Parathyroid adenoma (tissue), 2 donors: ENCODE data around the gene TSPAN11.

Experiments used
- H2AFZ ChIP-seq: fragments of 300-600 bp; sonication (generic); one replicate; pipeline ENCODE4 v1.7.0; 2017; ENCODE audit warnings: antibody characterized with exemption, mild to moderate bottlenecking
- H3K27ac ChIP-seq: fragments of 300-600 bp; sonication (generic); one replicate; pipeline ENCODE4 v1.7.0; 2017
- H3K27me3 ChIP-seq: fragments of 300-600 bp; sonication (generic); one replicate; pipeline ENCODE4 v1.7.0; 2017; ENCODE audit warnings: low read length; ENCODE audit not compliant: control insufficient read depth, insufficient read depth
- H3K36me3 ChIP-seq: fragments of 300-600 bp; sonication (generic); one replicate; pipeline ENCODE4 v1.7.0; 2017; ENCODE audit warnings: low read length; ENCODE audit not compliant: control insufficient read depth, insufficient read depth
- H3K4me1 ChIP-seq: fragments of 300-600 bp; sonication (generic); one replicate; pipeline ENCODE4 v1.7.0; 2017; ENCODE audit warnings: control low read depth
- H3K4me2 ChIP-seq: fragments of 300-600 bp; sonication (generic); one replicate; pipeline ENCODE4 v1.7.0; 2017; ENCODE audit warnings: low read length
- H3K4me3 ChIP-seq: fragments of 300-600 bp; sonication (generic); one replicate; pipeline ENCODE4 v1.7.0; 2017; ENCODE audit warnings: low read depth, low read length
- H3K79me2 ChIP-seq: fragments of 300-600 bp; sonication (generic); one replicate; pipeline ENCODE4 v1.7.0; 2017; ENCODE audit warnings: control low read depth
- H3K9ac ChIP-seq: fragments of 300-600 bp; sonication (generic); one replicate; pipeline ENCODE4 v1.7.0; 2017; ENCODE audit warnings: mild to moderate bottlenecking
- H3K9me3 ChIP-seq: fragments of 300-600 bp; sonication (generic); one replicate; pipeline ENCODE4 v1.7.0; 2017; ENCODE audit warnings: low read length; ENCODE audit not compliant: control insufficient read depth
- TF ChIP-seq, protein P1 (sequence below): fragments of 300-600 bp; sonication (generic); IDR thresholded peaks from one replicate; pipeline ENCODE4 v1.7.0; 2017; ENCODE audit warnings: antibody characterized with exemption, mild to moderate bottlenecking
- donor health status: primary hyperparathyroidism.

Gene TSPAN11

DNA sequence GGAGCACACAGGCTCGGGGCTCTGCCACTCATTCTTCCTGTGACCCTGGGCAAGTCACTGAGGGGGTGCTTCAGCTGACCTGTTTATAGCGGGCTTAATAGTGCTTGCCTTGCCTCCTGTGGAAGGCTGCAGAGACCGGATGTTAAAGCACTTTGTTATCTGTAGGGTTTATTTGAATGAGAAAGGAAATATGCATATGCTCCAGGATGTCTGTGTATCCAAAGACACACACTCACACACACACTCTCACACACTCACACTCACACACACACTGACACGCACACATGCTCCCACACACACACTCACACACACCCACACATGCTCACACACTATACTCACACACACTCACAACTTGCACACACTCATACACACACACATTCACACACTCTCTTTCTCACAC, 91.0 kb downstream of the TSPAN11 start:
- H3K36me3 ChIP-seq = no peaks in the 10 kb centered on the region
- H2AFZ ChIP-seq = no peak overlapping the region
- H3K27me3 ChIP-seq = no peaks in the 10 kb centered on the region
- no peak overlapping the region for H3K4me3 ChIP-seq
- no peaks in the 10 kb centered on the region for H3K4me1 ChIP-seq
- no peak overlapping the region for H3K9ac ChIP-seq
- no peaks in the 10 kb centered on the region for H3K79me2 ChIP-seq
- no peak overlapping the region for H3K4me2 ChIP-seq
- no peaks in the 10 kb centered on the region for H3K9me3 ChIP-seq
- H3K27ac ChIP-seq = no peak overlapping the region
- TF ChIP-seq, protein P1, sequence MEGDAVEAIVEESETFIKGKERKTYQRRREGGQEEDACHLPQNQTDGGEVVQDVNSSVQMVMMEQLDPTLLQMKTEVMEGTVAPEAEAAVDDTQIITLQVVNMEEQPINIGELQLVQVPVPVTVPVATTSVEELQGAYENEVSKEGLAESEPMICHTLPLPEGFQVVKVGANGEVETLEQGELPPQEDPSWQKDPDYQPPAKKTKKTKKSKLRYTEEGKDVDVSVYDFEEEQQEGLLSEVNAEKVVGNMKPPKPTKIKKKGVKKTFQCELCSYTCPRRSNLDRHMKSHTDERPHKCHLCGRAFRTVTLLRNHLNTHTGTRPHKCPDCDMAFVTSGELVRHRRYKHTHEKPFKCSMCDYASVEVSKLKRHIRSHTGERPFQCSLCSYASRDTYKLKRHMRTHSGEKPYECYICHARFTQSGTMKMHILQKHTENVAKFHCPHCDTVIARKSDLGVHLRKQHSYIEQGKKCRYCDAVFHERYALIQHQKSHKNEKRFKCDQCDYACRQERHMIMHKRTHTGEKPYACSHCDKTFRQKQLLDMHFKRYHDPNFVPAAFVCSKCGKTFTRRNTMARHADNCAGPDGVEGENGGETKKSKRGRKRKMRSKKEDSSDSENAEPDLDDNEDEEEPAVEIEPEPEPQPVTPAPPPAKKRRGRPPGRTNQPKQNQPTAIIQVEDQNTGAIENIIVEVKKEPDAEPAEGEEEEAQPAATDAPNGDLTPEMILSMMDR = no peak

DNA sequence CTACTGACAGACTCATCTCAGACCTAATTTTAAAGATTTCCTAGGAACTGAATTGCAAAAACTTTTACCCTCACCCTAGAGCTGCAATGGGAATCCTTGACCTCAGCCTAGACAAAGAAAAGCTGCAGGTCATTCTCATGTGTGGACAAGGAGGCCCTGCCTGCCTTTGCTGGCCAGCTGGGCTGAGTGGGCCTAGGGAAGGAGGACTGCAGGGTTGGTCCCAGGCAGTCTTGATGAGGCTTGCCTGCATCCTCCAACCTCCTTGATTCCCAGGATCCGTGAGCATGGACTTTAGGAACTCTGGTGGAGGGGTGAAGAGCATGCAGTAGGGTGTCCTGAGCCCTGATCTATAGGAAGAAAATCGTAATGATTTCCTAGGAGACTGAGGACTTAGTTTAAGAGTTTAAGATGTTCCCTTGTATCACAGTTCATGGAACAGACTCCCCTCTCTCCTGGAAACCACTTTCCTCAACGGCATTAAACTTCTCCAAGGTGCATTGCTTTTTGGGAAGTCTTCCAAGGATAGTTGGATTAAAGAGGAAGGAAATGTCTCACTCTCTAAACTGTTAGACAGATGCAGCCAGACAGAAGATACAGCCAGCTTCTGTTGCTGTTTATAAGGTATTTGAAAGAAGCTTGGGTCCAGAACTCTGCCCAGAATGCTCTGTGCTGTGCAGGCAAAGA, 91.7 kb downstream of the TSPAN11 start:
- Histone ChIP-seq H3K36me3 (no peaks in the 10 kb centered on the region), H3K27me3 (no peaks in the 10 kb centered on the region), H3K4me2 (no peak overlapping the region), H3K9ac (no peak overlapping the region), H3K9me3 (no peaks in the 10 kb centered on the region), H3K27ac (no peak overlapping the region), H3K4me1 (no peaks in the 10 kb centered on the region), H2AFZ (no peak overlapping the region), H3K4me3 (no peak overlapping the region), H3K79me2 (no peaks in the 10 kb centered on the region)
- TF ChIP-seq, protein P1 = no peak

DNA sequence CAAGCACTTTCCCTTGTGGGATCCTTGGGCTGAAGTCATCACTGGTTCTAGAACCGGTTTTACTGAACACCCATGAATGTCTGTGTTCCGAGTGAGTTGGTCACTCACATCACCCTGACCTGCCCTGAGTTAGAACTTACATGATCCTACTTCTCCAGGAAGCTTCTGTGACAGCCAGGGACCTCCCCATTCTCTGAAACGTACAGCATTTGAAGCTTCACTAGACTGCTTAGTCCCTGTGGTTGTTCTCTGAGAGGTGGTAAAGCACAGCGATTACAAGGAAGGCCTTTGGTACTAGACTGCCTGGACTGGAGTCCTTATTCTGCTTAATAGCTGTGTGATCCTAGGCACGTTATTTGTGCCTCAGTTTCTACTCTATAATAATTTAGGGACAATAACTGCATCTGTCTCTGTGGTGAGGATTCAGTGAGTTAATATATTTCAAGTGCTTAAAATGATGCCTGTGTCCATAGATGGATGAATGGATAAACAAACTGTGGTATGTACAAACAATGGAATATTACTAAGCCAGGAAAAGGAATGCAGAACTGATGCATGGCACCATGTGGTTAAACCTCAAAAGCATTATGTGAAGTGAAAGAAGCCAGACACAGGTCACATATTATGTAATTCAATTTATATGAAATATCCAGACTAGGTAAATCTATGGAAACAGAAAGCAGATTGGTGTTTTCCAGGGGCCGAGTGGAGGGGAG, 92.4 kb downstream of the TSPAN11 start:
- no peak overlapping the region for H3K27ac ChIP-seq
- H3K9ac ChIP-seq = no peak overlapping the region

DNA sequence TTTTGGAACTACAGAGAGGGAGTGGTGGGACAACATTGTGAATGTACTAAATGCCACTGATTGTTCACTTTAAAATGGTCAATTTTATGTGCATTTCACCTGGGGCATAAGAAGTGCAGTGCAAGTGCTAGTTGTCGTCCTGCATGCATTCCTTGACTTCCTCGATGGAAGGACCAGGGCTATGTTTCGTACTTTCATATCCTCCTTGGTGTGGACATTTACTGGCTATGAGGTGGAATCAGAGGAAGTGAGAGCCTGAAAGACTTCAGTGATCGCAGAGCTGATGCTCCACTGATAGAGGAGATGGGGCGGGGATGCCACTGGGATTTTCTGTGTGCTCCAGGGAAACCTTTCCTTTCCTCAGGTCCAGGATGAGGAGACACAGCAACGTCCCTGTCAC, 93.0 kb downstream of the TSPAN11 start:
- Histone ChIP-seq H3K27ac (no peak overlapping the region), H3K4me1 (no peaks in the 10 kb centered on the region), H3K4me3 (no peak overlapping the region), H3K9ac (no peak overlapping the region), H3K4me2 (no peak overlapping the region), H3K79me2 (no peaks in the 10 kb centered on the region), H3K9me3 (no peaks in the 10 kb centered on the region), H3K36me3 (no peaks in the 10 kb centered on the region), H2AFZ (no peak overlapping the region), H3K27me3 (no peaks in the 10 kb centered on the region)
- TF ChIP-seq, protein P1 = no peak

More for the DNA sequence above, 92.4 kb downstream of the TSPAN11 start:
- TF ChIP-seq, protein P1 = no peak
- no peak overlapping the region for H2AFZ ChIP-seq
- H3K4me2 ChIP-seq = no peak overlapping the region
- H3K4me1 ChIP-seq = no peaks in the 10 kb centered on the region
- H3K9me3 ChIP-seq = no peaks in the 10 kb centered on the region
- no peaks in the 10 kb centered on the region for H3K27me3 ChIP-seq
- no peaks in the 10 kb centered on the region for H3K36me3 ChIP-seq
- H3K4me3 ChIP-seq = no peak overlapping the region
- no peaks in the 10 kb centered on the region for H3K79me2 ChIP-seq
